ENCODE results near the gene ARHGAP18.

GRCh38 chr6:129637340-129638054, 72.5 kb downstream of the ARHGAP18 start:
- no peak for TF ChIP-seq CTCF (IDR thresholded peaks at IDR 0.05)
- no peak for TF ChIP-seq POLR2A (IDR thresholded peaks at IDR 0.05)
